GM12873 (cell line): Measurements from ENCODE around the gene SLCO3A1.

Source experiments
- TF ChIP-seq, protein P1 (sequence below): IDR thresholded peaks from 2 replicates; pipeline ENCODE4 v1.5.1; 2012; ENCODE audit warnings: low read depth, mild to moderate bottlenecking, moderate library complexity, low read length, control low read depth; ENCODE audit not compliant: insufficient read depth; ENCODE audit errors: missing control alignments

Gene SLCO3A1

DNA sequence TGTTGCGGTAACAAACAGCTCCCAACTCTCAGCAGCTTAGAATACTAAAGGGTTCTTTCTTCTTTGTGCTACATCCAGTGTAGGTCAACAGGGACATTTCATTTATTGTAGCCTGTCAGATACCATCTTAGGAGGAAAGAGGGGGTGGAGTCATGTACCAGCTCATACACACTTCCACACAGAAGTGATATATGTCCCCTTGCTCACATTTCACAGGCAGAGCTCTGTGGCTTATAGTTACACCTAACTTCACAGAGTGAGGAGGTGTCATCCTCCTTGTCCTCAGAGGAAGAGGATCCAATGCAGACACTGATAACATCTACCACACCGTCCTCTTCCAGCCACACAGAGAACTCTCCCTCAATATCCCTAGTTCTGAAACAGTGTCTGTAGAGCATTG, 247.2 kb downstream of the SLCO3A1 start:
- TF ChIP-seq, protein P1, sequence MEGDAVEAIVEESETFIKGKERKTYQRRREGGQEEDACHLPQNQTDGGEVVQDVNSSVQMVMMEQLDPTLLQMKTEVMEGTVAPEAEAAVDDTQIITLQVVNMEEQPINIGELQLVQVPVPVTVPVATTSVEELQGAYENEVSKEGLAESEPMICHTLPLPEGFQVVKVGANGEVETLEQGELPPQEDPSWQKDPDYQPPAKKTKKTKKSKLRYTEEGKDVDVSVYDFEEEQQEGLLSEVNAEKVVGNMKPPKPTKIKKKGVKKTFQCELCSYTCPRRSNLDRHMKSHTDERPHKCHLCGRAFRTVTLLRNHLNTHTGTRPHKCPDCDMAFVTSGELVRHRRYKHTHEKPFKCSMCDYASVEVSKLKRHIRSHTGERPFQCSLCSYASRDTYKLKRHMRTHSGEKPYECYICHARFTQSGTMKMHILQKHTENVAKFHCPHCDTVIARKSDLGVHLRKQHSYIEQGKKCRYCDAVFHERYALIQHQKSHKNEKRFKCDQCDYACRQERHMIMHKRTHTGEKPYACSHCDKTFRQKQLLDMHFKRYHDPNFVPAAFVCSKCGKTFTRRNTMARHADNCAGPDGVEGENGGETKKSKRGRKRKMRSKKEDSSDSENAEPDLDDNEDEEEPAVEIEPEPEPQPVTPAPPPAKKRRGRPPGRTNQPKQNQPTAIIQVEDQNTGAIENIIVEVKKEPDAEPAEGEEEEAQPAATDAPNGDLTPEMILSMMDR = no peak

DNA sequence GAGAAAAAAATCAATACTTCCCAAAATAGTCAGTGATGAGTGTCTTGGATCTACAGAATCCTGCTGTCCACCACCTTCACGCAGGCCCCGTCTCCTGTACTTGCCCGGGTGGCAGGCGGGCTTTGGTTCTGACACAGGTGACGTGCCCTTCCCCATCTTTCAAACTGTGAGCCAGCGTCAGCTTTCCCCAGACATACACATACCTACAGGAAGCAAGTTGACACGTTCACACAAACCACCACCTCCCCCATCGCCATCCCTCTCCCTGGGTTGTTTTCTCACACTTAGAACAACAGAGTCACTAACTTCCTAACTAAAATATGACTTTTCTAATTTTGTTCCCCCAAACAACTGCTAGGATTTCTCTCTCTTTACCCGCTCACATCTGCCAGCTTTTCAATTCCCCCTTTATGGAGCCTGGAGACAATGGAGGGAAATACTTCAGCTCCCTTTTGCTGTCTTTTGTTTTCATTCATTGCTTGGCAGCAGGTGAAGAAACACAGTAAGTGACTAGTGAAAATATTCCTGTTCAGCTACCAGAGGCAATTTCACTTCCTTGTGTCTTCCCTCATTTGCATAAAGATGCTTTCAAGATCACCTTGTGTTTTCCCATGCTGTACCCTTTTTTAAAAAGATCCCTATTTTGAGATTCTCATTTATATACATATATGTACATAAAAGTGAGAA, 248.3 kb downstream of the SLCO3A1 start:
- TF ChIP-seq, protein P1 = no peak

DNA sequence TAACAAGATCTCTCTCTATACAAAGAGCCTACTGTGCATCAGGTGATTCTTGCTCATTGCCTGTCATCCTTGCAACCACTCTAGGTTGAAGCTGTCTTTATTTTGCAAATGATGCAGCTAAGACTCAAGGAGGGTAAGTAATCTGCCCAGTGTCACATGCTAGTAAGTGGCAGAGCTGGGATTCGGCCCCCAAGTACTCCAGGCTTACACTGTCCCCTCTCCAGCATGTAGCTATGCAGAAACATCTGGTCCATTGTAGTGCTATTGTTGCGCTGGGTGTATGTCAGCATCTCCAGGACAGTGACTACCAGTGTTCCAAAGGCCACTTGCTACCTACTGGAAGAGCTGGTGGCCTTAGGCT, 248.9 kb downstream of the SLCO3A1 start:
- TF ChIP-seq, protein P1 = no peak

DNA sequence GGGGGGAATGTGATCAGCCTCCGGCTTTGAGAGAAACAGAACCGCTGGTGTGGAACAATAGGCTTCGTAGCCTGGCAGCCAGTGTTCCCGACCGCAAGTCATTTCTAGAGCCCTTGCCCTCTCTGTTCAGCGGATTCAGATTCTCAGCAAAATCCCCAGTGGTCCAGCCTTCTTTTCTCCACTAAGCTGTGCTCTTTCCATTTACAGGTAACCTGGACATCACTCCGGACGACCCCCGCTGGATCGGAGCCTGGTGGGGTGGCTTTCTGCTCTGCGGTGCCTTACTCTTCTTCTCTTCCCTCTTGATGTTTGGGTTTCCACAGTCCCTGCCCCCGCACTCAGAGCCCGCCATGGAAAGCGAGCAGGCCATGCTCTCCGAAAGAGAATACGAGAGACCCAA, 250.6 kb downstream of the SLCO3A1 start:
- TF ChIP-seq, protein P1 = no peak

DNA sequence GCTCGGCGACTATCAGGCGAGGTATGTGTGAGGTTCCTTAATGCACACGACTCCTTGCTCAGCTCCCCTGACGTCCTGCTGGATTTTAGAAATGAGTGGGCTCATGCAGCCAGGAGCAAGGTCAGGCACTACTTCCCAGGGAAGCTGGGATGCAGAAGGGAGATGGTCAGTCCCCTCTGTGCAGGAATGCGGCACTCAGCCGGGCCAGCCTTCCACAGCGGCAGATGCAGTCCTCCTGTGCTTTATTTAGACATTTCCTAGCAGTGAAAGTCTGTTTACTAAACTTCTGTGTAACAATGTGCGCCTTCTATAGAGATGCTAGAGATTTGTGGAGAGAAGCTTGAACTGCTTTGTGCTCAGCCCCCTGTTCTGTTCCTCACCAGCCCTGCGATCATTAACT, 252.1 kb downstream of the SLCO3A1 start:
- TF ChIP-seq, protein P1 = no peak

DNA sequence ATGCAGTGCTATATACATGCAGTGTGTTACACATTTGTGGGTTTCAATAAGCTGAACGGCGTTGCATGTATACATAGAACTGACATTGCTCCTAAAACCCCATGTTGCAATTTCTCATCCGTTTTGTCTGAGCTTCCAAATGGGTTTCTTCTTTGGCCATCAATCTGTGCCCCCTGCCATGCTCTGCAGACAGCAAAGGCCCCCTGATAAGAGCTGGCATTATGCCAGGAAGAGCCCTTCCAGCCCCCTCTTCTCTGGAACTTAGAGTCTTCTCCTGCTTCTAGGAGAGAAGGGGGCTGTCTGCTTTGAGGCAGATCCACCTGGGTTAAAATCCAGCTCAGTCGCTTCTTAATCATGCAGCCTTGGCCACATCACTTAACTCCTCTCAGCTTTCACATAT, 254.0 kb downstream of the SLCO3A1 start:
- TF ChIP-seq, protein P1 = no peak

DNA sequence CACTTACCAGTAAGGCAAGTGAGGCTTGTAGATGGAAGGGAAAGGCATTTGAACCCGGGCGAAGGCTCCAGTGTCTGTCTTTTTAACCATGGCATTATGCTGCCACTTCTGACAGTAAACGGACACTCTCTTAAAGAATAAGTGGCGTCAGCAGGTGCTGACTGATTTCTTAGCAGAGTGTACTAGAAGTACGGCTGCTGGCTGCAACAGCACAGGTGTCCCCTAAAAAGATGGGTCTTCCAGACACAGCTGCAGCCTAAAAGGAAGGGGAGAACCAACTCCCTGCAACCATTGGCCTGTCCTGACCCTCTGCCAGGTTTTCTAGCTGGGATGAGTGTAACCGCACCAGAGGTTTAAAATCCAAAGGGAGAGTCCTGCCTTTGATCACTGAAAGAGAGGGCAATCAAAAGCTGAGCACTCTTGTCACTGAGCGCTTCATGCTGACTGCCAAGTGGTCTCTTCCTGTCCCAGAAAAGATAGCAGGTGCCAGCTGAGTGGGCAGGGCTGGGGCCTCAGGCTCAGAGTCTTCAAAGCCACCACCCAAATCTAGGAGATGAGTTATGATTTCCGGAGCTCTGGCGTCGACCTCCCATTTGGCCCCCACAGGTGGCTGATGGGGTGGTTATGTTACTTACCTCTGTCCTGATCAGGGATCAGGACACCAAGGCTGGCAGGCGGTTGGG, 255.8 kb downstream of the SLCO3A1 start:
- TF ChIP-seq, protein P1 = no peak
